ENCODE measurements around the gene TANC1. TPM values are rescaled to one million over a fixed set of nuclear protein-coding genes. Genes with fewer than 3 reads are reported as not detected.
"Not testable (repeated sequence)": the region's sequence is repeated elsewhere in the genome, so short reads cannot be mapped to it uniquely, and the experiment has no call there.

The TANC1 gene
- total and polyA plus RNA-seq, 2 experiments from 2014 or later: 2.8 to 9.5 TPM

GRCh38 chr2:159095813-159096212, 127.4 kb downstream of the TANC1 start (continued):
- TF ChIP-seq ZNF462 (CRISPR knock-in tag; IDR thresholded peaks at IDR 0.05): no peak
- TF ChIP-seq EZH2 (IDR thresholded peaks at IDR 0.05; ENCODE audit: low read depth, unreplicated experiment): no peak

- H3K27ac ChIP-seq (ENCODE audit: low read depth); H2AFZ ChIP-seq; H3K36me3 ChIP-seq (ENCODE audit: insufficient read depth); H3K79me2 ChIP-seq (replicated peaks; ENCODE audit: insufficient read depth); H3K27me3 Mint-ChIP-seq (ENCODE audit: insufficient read depth, low read depth, poor library complexity); H3F3A ChIP-seq (replicated peaks; ENCODE audit: low read depth); H3K4me3 ChIP-seq; ATAC-seq; H3K27ac Mint-ChIP-seq; H3K9me2 ChIP-seq (ENCODE audit: insufficient read depth); H3K4me2 ChIP-seq; H3K4me3 Mint-ChIP-seq; H4K20me1 ChIP-seq (replicated peaks; ENCODE audit: insufficient read depth); DNase-seq (ENCODE audit: low spot score); H3K27me3 ChIP-seq (ENCODE audit: insufficient read depth): not testable (repeated sequence)
- H3K36me3 Mint-ChIP-seq (ENCODE audit: low read depth): peaks cover 16% of the 10 kb centered on the region
- H3K4me1 Mint-ChIP-seq: peaks cover 18% of the 10 kb centered on the region; the same call in 2 of the 3 replicates
- H3K9me3 Mint-ChIP-seq: peaks cover 17% of the 10 kb centered on the region
- H3K4me1 ChIP-seq (ENCODE audit: insufficient read depth): 0 out of 2 replicates have a peak, but pooled peaks cover 10% of the 10 kb centered on the region
These were observed 127.9 kb downstream of the TANC1 start for GRCh38 chr2:159096302-159096855.

GRCh38 chr2:159096901-159097300, 128.5 kb downstream of the TANC1 start:
- Mint-ChIP-seq H3K27me3 (ENCODE audit: insufficient read depth, low read depth, poor library complexity) (peaks cover 5% of the 10 kb centered on the region), H3K9me3 (peaks cover 17% of the 10 kb centered on the region), H3K4me3 (no peak overlapping the region), H3K4me1 (peaks cover 18% of the 10 kb centered on the region; the same call in 2 of the 3 replicates), H3K36me3 (ENCODE audit: low read depth) (peaks cover 16% of the 10 kb centered on the region), H3K27ac (no peak overlapping the region)
- no peaks in the 10 kb centered on the region for H3K9me2 ChIP-seq (ENCODE audit: insufficient read depth)
- H3K79me2 ChIP-seq (replicated peaks; ENCODE audit: insufficient read depth): no peaks in the 10 kb centered on the region
- no peaks in the 10 kb centered on the region for H4K20me1 ChIP-seq (replicated peaks; ENCODE audit: insufficient read depth)
- no peak overlapping the region for H3K4me2 ChIP-seq
- no peak overlapping the region for H3K4me3 ChIP-seq
- no peaks in the 10 kb centered on the region for H3F3A ChIP-seq (replicated peaks; ENCODE audit: low read depth)
- ATAC-seq: no peak
- H3K4me1 ChIP-seq (ENCODE audit: insufficient read depth): 0 out of 2 replicates have a peak, but pooled peaks cover 10% of the 10 kb centered on the region
- H3K27ac ChIP-seq (ENCODE audit: low read depth): no peak overlapping the region
- no peak for DNase-seq (ENCODE audit: low spot score)
- no peak overlapping the region for H2AFZ ChIP-seq
- no peaks in the 10 kb centered on the region; the same call in 1 of the 2 replicates for H3K36me3 ChIP-seq (ENCODE audit: insufficient read depth)
- H3K27me3 ChIP-seq (ENCODE audit: insufficient read depth): no peaks in the 10 kb centered on the region
- TF ChIP-seq POLR2AphosphoS5 (IDR thresholded peaks at IDR 0.05; ENCODE audit: low read depth) (no peak), EZH2 (IDR thresholded peaks at IDR 0.05; ENCODE audit: low read depth, unreplicated experiment) (no peak), ETS1 (IDR thresholded peaks at IDR 0.05) (no peak)
